GM23338 (cell line): ENCODE measurements around the gene RNF207. TPM values are rescaled to one million over a fixed set of nuclear protein-coding genes. Genes with fewer than 3 reads are reported as not detected.

Source experiments
- ATAC-seq: fragments of 200-7000 bp; cut with Tn5 transposase; 3 replicates; pipeline ENCODE4 v1.9.1; 2020
- DNase-seq: peaks from one replicate; pipeline ENCODE4 v3.0.0-alpha.2; 2015; ENCODE audit warnings: low spot score
- H2AFZ ChIP-seq: fragments of 200-600 bp; sonication (generic); 2 replicates; pipeline ENCODE4 v1.8.0; 2016; ENCODE audit warnings: antibody characterized with exemption, mild to moderate bottlenecking, moderate library complexity
- H3F3A ChIP-seq: fragments of 200-600 bp; sonication (generic); replicated peaks from 2 replicates; pipeline ENCODE4 v1.8.0; 2017; ENCODE audit warnings: antibody characterized with exemption, mixed run types, low read depth
- H3K27ac ChIP-seq: fragments of 200-600 bp; sonication (generic); 2 replicates; pipeline ENCODE4 v1.6.1; 2016; ENCODE audit warnings: low read depth
- H3K27me3 ChIP-seq: fragments of 200-600 bp; sonication (generic); 2 replicates; pipeline ENCODE4 v1.8.0; 2016; ENCODE audit warnings: mild to moderate bottlenecking, mixed run types, moderate library complexity; ENCODE audit not compliant: insufficient read depth
- H3K36me3 ChIP-seq: fragments of 200-600 bp; sonication (generic); 2 replicates; pipeline ENCODE4 v1.8.0; 2016; ENCODE audit warnings: mild to moderate bottlenecking; ENCODE audit not compliant: insufficient read depth
- H3K4me1 ChIP-seq: fragments of 200-600 bp; sonication (generic); 2 replicates; pipeline ENCODE4 v1.8.0; 2016; ENCODE audit warnings: mild to moderate bottlenecking, moderate library complexity; ENCODE audit not compliant: insufficient read depth
- H3K4me2 ChIP-seq: fragments of 200-600 bp; sonication (generic); 2 replicates; pipeline ENCODE4 v1.7.1; 2017; ENCODE audit warnings: mixed run types
- H3K4me3 ChIP-seq: fragments of 200-600 bp; sonication (generic); 2 replicates; pipeline ENCODE4 v1.6.1; 2016; ENCODE audit warnings: mixed run types
- H3K79me2 ChIP-seq: fragments of 200-600 bp; sonication (generic); replicated peaks from 2 replicates; pipeline ENCODE4 v1.8.0; 2017; ENCODE audit warnings: mild to moderate bottlenecking; ENCODE audit not compliant: insufficient read depth
- H3K9me2 ChIP-seq: fragments of 200-600 bp; sonication (generic); 2 replicates; pipeline ENCODE4 v1.8.0; 2017; ENCODE audit not compliant: insufficient read depth
- H4K20me1 ChIP-seq: fragments of 200-600 bp; sonication (generic); replicated peaks from 2 replicates; pipeline ENCODE4 v1.8.0; 2017; ENCODE audit warnings: mild to moderate bottlenecking; ENCODE audit not compliant: insufficient read depth
- H3K27ac Mint-ChIP-seq: 2 replicates; pipeline ENCODE4 v1.8.0; 2020; ENCODE audit warnings: inconsistent platforms, mild to moderate bottlenecking, moderate library complexity, mixed read lengths
- H3K27me3 Mint-ChIP-seq: 3 replicates; pipeline ENCODE4 v1.8.0; 2022; ENCODE audit warnings: low read depth, mild to moderate bottlenecking, moderate library complexity, mixed read lengths, inconsistent platforms; ENCODE audit not compliant: insufficient read depth, poor library complexity
- H3K36me3 Mint-ChIP-seq: 3 replicates; pipeline ENCODE4 v1.8.0; 2021; ENCODE audit warnings: low read depth, mild to moderate bottlenecking, inconsistent platforms, moderate library complexity, mixed read lengths
- H3K4me1 Mint-ChIP-seq: 3 replicates; pipeline ENCODE4 v1.8.0; 2020; ENCODE audit warnings: mild to moderate bottlenecking, inconsistent platforms, mixed read lengths
- H3K4me3 Mint-ChIP-seq: 3 replicates; pipeline ENCODE4 v1.8.0; 2021; ENCODE audit warnings: moderate library complexity, mild to moderate bottlenecking, inconsistent platforms, mixed read lengths
- H3K9me3 Mint-ChIP-seq: 3 replicates; pipeline ENCODE4 v1.8.0; 2020; ENCODE audit warnings: moderate library complexity, mild to moderate bottlenecking, inconsistent platforms, mixed read lengths
- CREB1 ChIP-seq: fragments of 250-450 bp; sonication (Bioruptor Pico); IDR thresholded peaks from 2 replicates; pipeline ENCODE4 v1.5.0; 2020; ENCODE audit warnings: low read depth, mild to moderate bottlenecking, moderate library complexity
- EZH2 ChIP-seq: fragments of 200-600 bp; sonication (generic); IDR thresholded peaks from one replicate; pipeline ENCODE4 v1.8.0; 2017; ENCODE audit warnings: antibody characterized with exemption, mild to moderate bottlenecking, low read depth; ENCODE audit not compliant: unreplicated experiment
- EZH2phosphoT487 ChIP-seq: fragments of 200-600 bp; sonication (generic); IDR thresholded peaks from one replicate; pipeline ENCODE4 v1.8.1; 2018; ENCODE audit warnings: antibody characterized with exemption; ENCODE audit not compliant: unreplicated experiment
- NANOG ChIP-seq: IDR thresholded peaks from 2 replicates; pipeline ENCODE4 v1.6.1; 2016; ENCODE audit warnings: antibody characterized with exemption, borderline replicate concordance
- POLR2AphosphoS5 ChIP-seq: IDR thresholded peaks from 2 replicates; pipeline ENCODE4 v1.6.1; 2016; ENCODE audit warnings: antibody characterized with exemption, low read depth
- REST ChIP-seq: IDR thresholded peaks from one replicate; pipeline ENCODE4 v1.6.1; 2018; ENCODE audit warnings: antibody characterized with exemption; ENCODE audit not compliant: unreplicated experiment
- STAT1 ChIP-seq: IDR thresholded peaks from one replicate; pipeline ENCODE4 v1.6.1; 2016; ENCODE audit warnings: antibody characterized with exemption; ENCODE audit not compliant: unreplicated experiment
- ZNF114 ChIP-seq: fragments of 250-450 bp; sonication (Bioruptor Pico); IDR thresholded peaks from 2 replicates; pipeline ENCODE4 v1.5.0; 2020; ENCODE audit warnings: mild to moderate bottlenecking, moderate library complexity
- ZNF331 ChIP-seq: fragments of 250-450 bp; sonication (Bioruptor Pico); IDR thresholded peaks from 2 replicates; pipeline ENCODE4 v1.5.0; 2020; ENCODE audit warnings: low read depth, mild to moderate bottlenecking, moderate library complexity
- ZNF462 ChIP-seq: fragments of 250-450 bp; sonication (Bioruptor Pico); IDR thresholded peaks from 2 replicates; pipeline ENCODE4 v1.5.0; 2020; ENCODE audit warnings: mild to moderate bottlenecking, moderate library complexity
- polyA plus RNA-seq: library from polyadenylated mRNA; unstranded; fragments of >200 nt; fragmentation: Nextera tagmentation; extraction: Ambion mirVana; gene quantifications from 2 replicates; pipeline ENCODE4 v1.2.1, GENCODE V29; 2016
- total RNA-seq: library from RNA; depleted of rRNA; stranded (reverse); fragments of >200 nt; shearing (Covaris generic); gene quantifications from 2 replicates; pipeline ENCODE4 v1.2.3, GENCODE V29; 2014

RNF207 gene
- total and polyA plus RNA-seq, 2 experiments from 2014 or later = 1.7 to 2.9 TPM

DNA sequence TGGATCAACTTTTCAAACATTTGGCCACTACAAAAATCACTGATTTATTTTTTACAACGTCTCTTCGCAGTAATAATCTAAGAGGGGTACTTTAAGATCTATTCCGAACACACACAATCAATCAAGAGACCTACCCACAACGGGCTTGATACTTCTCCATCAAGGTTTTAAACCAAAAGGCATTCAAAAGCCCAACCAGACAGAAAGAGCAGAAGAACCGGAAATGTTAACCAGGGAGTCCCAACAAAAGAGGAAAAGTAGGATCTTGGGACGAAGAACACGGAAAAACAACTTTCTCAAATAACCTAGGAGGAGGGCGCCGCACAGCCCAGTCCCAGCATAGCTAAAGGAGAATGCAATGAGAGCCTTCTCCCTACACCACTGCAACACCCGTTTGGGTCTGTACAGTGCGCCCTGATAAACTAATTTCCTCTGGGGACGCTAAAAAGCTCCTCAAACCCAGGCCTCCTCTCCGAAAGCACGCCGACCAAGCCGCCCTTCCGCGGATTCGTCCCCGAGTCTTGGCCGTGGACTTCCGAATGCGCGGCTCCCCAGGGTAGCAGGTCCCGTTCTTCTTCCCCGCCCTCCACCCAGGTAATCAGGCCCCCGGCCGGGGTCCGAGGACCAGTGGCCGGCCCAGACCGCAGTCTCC lies 7.1 kb upstream of the RNF207 start:
- ATAC-seq (peak; percentile 23), DNase-seq (no peak)
- H3K4me3 ChIP-seq = peak overlapping the region; percentile 89
- TF ChIP-seq EZH2phosphoT487 (no peak), EZH2 (no peak), REST (no peak), CREB1 (CRISPR knock-in tag) (no peak), ZNF331 (CRISPR knock-in tag) (no peak), ZNF114 (CRISPR knock-in tag) (no peak), NANOG (no peak), POLR2AphosphoS5 (no peak), ZNF462 (CRISPR knock-in tag) (no peak), STAT1 (no peak)
- peaks cover 56% of the 10 kb centered on the region for H3K79me2 ChIP-seq
- no peak overlapping the region for H2AFZ ChIP-seq
- H3K36me3 ChIP-seq = peaks cover 43% of the 10 kb centered on the region
- H3K27ac ChIP-seq = peak overlapping the region; percentile 73
- H3K9me2 ChIP-seq = no peaks in the 10 kb centered on the region
- H3K9me3 Mint-ChIP-seq = no peaks in the 10 kb centered on the region
- H3K4me2 ChIP-seq = peak overlapping the region; percentile 98
- peaks cover 29% of the 10 kb centered on the region for H3F3A ChIP-seq
- H3K4me1 ChIP-seq = peaks cover 24% of the 10 kb centered on the region
- peak overlapping the region; percentile 88 for H3K4me3 Mint-ChIP-seq
- peaks cover 33% of the 10 kb centered on the region for H3K4me1 Mint-ChIP-seq
- H3K27me3 ChIP-seq = no peaks in the 10 kb centered on the region
- H3K27me3 Mint-ChIP-seq = peaks cover 13% of the 10 kb centered on the region
- peaks cover 44% of the 10 kb centered on the region for H4K20me1 ChIP-seq
- peaks cover 48% of the 10 kb centered on the region for H3K36me3 Mint-ChIP-seq
- peak overlapping the region; percentile 90 for H3K27ac Mint-ChIP-seq
